A549 (cell line): Measurements from ENCODE around the gene HTRA3. TPM values are rescaled to one million over a fixed set of nuclear protein-coding genes. Genes with fewer than 3 reads are reported as not detected.

ENCODE experiments used
- ATAC-seq, 2 experiments: fragments of 200-7000 bp in 1 of 2; fragments of >200 bp in 1 of 2; cut with Nextera tagmentation in 1 of 2; cut with Tn5 transposase in 1 of 2; 3 replicates each; pipeline versions ENCODE4 v1.8.0 to v1.9.1; 2018 to 2020; ENCODE audit warnings: mild to moderate bottlenecking in 1 of 2, moderate library complexity in 1 of 2
- CTCF ChIA-PET: fragments of 300-600 bp; sonication (Branson Sonifier 250); formaldehyde crosslinking; extraction: SDS; loops from one replicate; lab custom pipeline; 2021; ENCODE audit warnings: antibody characterized with exemption, inconsistent platforms; lab: Yijun Ruan, JAX
- POLR2A ChIA-PET: fragments of 350-600 bp; formaldehyde crosslinking; extraction: SDS; loops from one replicate; lab custom pipeline; 2021; ENCODE audit warnings: antibody characterized with exemption, inconsistent platforms; lab: Yijun Ruan, JAX
- DNase-seq, 2 experiments: peaks; one replicate each; pipeline versions ENCODE4 v3.0.0 to v3.0.0-alpha.2; 2011 to 2016; ENCODE audit warnings: low read depth in 1 of 2, low spot score in 1 of 2
- FAIRE-seq: peaks from 2 replicates; lab custom pipeline; 2011; peaks lifted over from hg19 to GRCh38; lab: Jason Lieb, UNC
- H3K27ac ChIP-seq, 2 experiments: fragments of >200 bp; sonication (Bioruptor Twin); formaldehyde crosslinking; 3 replicates each; pipeline ENCODE4 v1.5.1; 2016 to 2017
- H3K4me1 ChIP-seq: fragments of >200 bp; sonication (Bioruptor Twin); formaldehyde crosslinking; 3 replicates; pipeline ENCODE4 v1.6.1; 2016
- H3K4me2 ChIP-seq: fragments of >200 bp; sonication (Bioruptor Twin); formaldehyde crosslinking; 3 replicates; pipeline ENCODE4 v1.6.1; 2016
- H3K4me3 ChIP-seq: fragments of >200 bp; sonication (Bioruptor Twin); formaldehyde crosslinking; 3 replicates; pipeline ENCODE4 v1.5.1; 2016
- H3K9me3 ChIP-seq: fragments of >200 bp; sonication (Bioruptor Twin); formaldehyde crosslinking; 3 replicates; pipeline ENCODE4 v1.6.1; 2016
- BHLHE40 ChIP-seq: IDR thresholded peaks from 2 replicates; pipeline ENCODE4 v1.6.1; 2012; ENCODE audit warnings: low read depth, low read length, inconsistent platforms
- CBX2 ChIP-seq: fragments of 200-600 bp; sonication (generic); IDR thresholded peaks from 2 replicates; pipeline ENCODE4 v1.6.1; 2016; ENCODE audit warnings: low read depth, mild to moderate bottlenecking, borderline replicate concordance
- CEBPB ChIP-seq, 2 experiments: fragments of >200 bp in 1 of 2; sonication (Bioruptor Twin) in 1 of 2; formaldehyde crosslinking in 1 of 2; IDR thresholded peaks; 2 replicates each; pipeline ENCODE4 v1.6.1; 2012 to 2016
- CHD2 ChIP-seq: fragments of 150-350 bp; IDR thresholded peaks from 2 replicates; pipeline ENCODE4 v1.6.1; 2014; ENCODE audit warnings: low read length; ENCODE audit not compliant: partially characterized antibody
- EHF ChIP-seq: fragments of 250-450 bp; sonication (Bioruptor Pico); IDR thresholded peaks from 2 replicates; pipeline ENCODE4 v1.5.0; 2020; ENCODE audit warnings: mild to moderate bottlenecking
- EHMT2 ChIP-seq: fragments of 200-600 bp; sonication (generic); IDR thresholded peaks from 2 replicates; pipeline ENCODE4 v1.6.1; 2016; ENCODE audit warnings: antibody characterized with exemption, low read depth, mild to moderate bottlenecking, moderate library complexity
- EP300 ChIP-seq, 2 experiments: fragments of >200 bp; sonication (Bioruptor Twin); formaldehyde crosslinking; IDR thresholded peaks; 2 replicates in 1 of 2; 3 replicates in 1 of 2; pipeline ENCODE4 v1.6.1; 2016 to 2017
- GATA3 ChIP-seq: IDR thresholded peaks from 2 replicates; pipeline ENCODE4 v1.6.1; 2012; ENCODE audit warnings: borderline replicate concordance
- HEYL ChIP-seq: fragments of 250-450 bp; sonication (Bioruptor Pico); IDR thresholded peaks from 2 replicates; pipeline ENCODE4 v1.8.0; 2021; ENCODE audit warnings: mild to moderate bottlenecking, moderate library complexity
- KDM1A ChIP-seq: fragments of 200-600 bp; sonication (generic); IDR thresholded peaks from 2 replicates; pipeline ENCODE4 v1.6.1; 2016; ENCODE audit warnings: low read depth, mild to moderate bottlenecking
- KDM5A ChIP-seq: fragments of 200-600 bp; sonication (generic); IDR thresholded peaks from 2 replicates; pipeline ENCODE4 v1.6.1; 2016; ENCODE audit warnings: antibody characterized with exemption, mild to moderate bottlenecking
- MAFK ChIP-seq: fragments of 450-650 bp; IDR thresholded peaks from 2 replicates; pipeline ENCODE4 v1.6.1; 2014; ENCODE audit not compliant: partially characterized antibody
- MYC ChIP-seq: IDR thresholded peaks from 2 replicates; pipeline ENCODE4 v1.6.1; 2012; ENCODE audit warnings: mild to moderate bottlenecking, inconsistent platforms, low read length, improper control_type of control experiment, borderline replicate concordance
- RCOR1 ChIP-seq: fragments of 150-350 bp; IDR thresholded peaks from 2 replicates; pipeline ENCODE4 v1.6.1; 2014; ENCODE audit warnings: antibody characterized with exemption, low read length, low read depth
- SMC3 ChIP-seq: fragments of >200 bp; sonication (Bioruptor Twin); formaldehyde crosslinking; IDR thresholded peaks from 3 replicates; pipeline ENCODE4 v1.6.1; 2018; ENCODE audit warnings: inconsistent platforms
- ZNF302 ChIP-seq: fragments of 250-450 bp; sonication (Bioruptor Pico); IDR thresholded peaks from 2 replicates; pipeline ENCODE4 v1.9.0; 2021; ENCODE audit warnings: inconsistent platforms, mild to moderate bottlenecking, moderate library complexity
- ZSCAN20 ChIP-seq: fragments of 250-450 bp; sonication (Bioruptor Pico); IDR thresholded peaks from 2 replicates; pipeline ENCODE4 v1.8.0; 2022; ENCODE audit warnings: mild to moderate bottlenecking, moderate library complexity
- WGBS: methylation state at CpG from one replicate; pipeline ENCODE4 v1.1.6; 2017; ENCODE audit errors: missing lambda C conversion rate; 5-methylcytosine and 5-hydroxymethylcytosine counted together
- polyA plus RNA-seq, 4 experiments: library from polyadenylated mRNA; depleted of rRNA in 3 of 4; stranded (reverse); fragments of >200 nt; fragmentation: RNase III in 1 of 4; extraction: RNeasy Plus Mini Kit Qiagen cat#74134 plus additional on column Dnase treatment in 1 of 4; gene quantifications; 2 replicates in 3 of 4; 3 replicates in 1 of 4; pipeline ENCODE4 v1.2.3, GENCODE V29; 2011 to 2017
- TF ChIP-seq, protein P1 (sequence below): IDR thresholded peaks from 2 replicates; pipeline ENCODE4 v1.6.1; 2012
- TF ChIP-seq, protein P2 (sequence below): fragments of 200-600 bp; sonication (generic); IDR thresholded peaks from 2 replicates; pipeline ENCODE4 v1.6.1; 2016; ENCODE audit warnings: antibody characterized with exemption, mild to moderate bottlenecking, moderate library complexity
- TF ChIP-seq, protein P3 (sequence below): fragments of >200 bp; sonication (Bioruptor Twin); formaldehyde crosslinking; IDR thresholded peaks from 3 replicates; pipeline ENCODE4 v1.5.1; 2016
- TF ChIP-seq, protein P4 (sequence below): fragments of >200 bp; sonication (Bioruptor Twin); formaldehyde crosslinking; IDR thresholded peaks from 2 replicates; pipeline ENCODE4 v1.6.1; 2016

HTRA3 gene
- polyA plus RNA-seq, 2 of the 4 experiments (the other 2 are of a cell fraction) = 4.6 to 7.4 TPM

DNA sequence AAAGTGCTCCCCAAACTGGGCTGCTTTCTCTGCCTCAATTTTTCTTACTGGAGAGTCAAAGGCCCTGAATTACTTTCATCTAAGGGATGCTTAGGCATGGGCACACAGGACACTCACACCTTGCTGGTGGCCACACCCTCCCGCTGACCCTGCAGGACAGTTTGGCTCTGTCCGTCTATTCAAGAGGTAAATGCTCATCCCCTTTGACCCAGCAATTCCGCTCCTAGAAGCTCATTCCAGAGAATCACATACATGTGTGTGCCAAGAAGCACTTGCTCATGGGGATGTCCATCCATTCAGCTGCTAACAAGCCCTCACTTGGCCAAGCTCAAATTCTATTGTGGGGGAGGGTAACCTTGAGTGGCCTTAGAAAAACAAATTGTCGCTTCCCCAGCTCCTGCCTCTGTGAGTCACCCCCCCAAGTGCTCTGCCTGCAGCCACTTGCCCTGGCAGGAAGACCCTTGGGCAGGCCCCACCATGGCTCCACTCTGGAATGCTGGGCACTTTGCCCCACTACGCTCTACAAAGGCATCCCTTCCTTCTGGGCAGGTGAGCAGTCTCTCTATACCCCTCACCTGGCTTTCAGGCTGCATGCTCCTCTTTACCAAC, 54.5 kb downstream of the HTRA3 start (continued):
- no peak for TF ChIP-seq ZSCAN20 (CRISPR knock-in tag)
- TF ChIP-seq EP300 (IDR thresholded peaks at IDR 0.05) = no peak

DNA sequence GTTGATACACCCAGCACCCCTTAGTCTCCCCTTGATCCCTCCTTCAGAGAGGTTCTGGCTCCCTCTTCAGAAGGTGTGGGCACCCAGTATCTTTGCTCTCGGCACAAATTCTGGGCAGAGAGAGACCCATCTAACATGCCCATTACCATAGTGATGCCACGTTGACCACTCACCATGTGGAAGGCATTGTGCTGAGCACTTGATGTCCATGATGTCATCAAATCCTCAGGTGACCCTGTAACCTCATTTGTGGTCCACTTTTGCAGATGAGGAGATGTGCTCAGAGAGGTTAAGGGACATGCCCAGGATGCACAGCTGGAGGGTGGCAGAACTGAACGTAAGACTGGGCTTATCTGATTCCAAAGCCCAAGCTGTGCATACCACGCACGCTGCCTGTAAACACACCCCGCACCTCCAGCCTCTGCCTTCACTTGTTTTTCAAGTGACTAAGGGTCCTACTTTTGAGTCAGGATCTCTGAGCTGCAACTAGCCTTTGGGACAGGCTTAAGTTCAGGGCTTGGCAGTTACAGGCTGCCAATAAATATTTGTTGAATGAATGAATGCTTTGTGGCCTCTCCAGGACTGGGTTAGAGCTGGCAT, 55.2 kb downstream of the HTRA3 start:
- CTCF ChIA-PET = interaction anchor here (0.9 to 1.1 kb wide), 2 partner anchors 18 to 78 kb away, joined by 3 read pairs; no protein-coding TSS in a partner anchor

More for the DNA sequence above, 55.2 kb downstream of the HTRA3 start:
- POLR2A ChIA-PET = no interaction called here
- no peaks in the 10 kb centered on the region; the same call in 2 of the 3 replicates for H3K9me3 ChIP-seq
- DNase-seq = no peak
- H3K4me1 ChIP-seq = no peaks in the 10 kb centered on the region
- no peak for FAIRE-seq
- no peak overlapping the region for H3K4me2 ChIP-seq
- 74% methylated on average over 5 of the region's 6 CpGs for WGBS
- H3K4me3 ChIP-seq = no peak overlapping the region
- no peak for ATAC-seq
- no peak overlapping the region for H3K27ac ChIP-seq
- TF ChIP-seq, protein P1, sequence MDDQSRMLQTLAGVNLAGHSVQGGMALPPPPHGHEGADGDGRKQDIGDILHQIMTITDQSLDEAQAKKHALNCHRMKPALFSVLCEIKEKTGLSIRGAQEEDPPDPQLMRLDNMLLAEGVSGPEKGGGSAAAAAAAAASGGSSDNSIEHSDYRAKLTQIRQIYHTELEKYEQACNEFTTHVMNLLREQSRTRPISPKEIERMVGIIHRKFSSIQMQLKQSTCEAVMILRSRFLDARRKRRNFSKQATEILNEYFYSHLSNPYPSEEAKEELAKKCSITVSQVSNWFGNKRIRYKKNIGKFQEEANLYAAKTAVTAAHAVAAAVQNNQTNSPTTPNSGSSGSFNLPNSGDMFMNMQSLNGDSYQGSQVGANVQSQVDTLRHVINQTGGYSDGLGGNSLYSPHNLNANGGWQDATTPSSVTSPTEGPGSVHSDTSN = no peak
- no peak for TF ChIP-seq ZNF302 (CRISPR knock-in tag)
- TF ChIP-seq CHD2 = no peak
- no peak for TF ChIP-seq MAFK
- no peak for TF ChIP-seq CBX2
- TF ChIP-seq EHF = no peak
- TF ChIP-seq, protein P2, sequence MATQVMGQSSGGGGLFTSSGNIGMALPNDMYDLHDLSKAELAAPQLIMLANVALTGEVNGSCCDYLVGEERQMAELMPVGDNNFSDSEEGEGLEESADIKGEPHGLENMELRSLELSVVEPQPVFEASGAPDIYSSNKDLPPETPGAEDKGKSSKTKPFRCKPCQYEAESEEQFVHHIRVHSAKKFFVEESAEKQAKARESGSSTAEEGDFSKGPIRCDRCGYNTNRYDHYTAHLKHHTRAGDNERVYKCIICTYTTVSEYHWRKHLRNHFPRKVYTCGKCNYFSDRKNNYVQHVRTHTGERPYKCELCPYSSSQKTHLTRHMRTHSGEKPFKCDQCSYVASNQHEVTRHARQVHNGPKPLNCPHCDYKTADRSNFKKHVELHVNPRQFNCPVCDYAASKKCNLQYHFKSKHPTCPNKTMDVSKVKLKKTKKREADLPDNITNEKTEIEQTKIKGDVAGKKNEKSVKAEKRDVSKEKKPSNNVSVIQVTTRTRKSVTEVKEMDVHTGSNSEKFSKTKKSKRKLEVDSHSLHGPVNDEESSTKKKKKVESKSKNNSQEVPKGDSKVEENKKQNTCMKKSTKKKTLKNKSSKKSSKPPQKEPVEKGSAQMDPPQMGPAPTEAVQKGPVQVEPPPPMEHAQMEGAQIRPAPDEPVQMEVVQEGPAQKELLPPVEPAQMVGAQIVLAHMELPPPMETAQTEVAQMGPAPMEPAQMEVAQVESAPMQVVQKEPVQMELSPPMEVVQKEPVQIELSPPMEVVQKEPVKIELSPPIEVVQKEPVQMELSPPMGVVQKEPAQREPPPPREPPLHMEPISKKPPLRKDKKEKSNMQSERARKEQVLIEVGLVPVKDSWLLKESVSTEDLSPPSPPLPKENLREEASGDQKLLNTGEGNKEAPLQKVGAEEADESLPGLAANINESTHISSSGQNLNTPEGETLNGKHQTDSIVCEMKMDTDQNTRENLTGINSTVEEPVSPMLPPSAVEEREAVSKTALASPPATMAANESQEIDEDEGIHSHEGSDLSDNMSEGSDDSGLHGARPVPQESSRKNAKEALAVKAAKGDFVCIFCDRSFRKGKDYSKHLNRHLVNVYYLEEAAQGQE = no peak
- TF ChIP-seq MYC = no peak
- TF ChIP-seq, protein P3, sequence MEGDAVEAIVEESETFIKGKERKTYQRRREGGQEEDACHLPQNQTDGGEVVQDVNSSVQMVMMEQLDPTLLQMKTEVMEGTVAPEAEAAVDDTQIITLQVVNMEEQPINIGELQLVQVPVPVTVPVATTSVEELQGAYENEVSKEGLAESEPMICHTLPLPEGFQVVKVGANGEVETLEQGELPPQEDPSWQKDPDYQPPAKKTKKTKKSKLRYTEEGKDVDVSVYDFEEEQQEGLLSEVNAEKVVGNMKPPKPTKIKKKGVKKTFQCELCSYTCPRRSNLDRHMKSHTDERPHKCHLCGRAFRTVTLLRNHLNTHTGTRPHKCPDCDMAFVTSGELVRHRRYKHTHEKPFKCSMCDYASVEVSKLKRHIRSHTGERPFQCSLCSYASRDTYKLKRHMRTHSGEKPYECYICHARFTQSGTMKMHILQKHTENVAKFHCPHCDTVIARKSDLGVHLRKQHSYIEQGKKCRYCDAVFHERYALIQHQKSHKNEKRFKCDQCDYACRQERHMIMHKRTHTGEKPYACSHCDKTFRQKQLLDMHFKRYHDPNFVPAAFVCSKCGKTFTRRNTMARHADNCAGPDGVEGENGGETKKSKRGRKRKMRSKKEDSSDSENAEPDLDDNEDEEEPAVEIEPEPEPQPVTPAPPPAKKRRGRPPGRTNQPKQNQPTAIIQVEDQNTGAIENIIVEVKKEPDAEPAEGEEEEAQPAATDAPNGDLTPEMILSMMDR = no peak
- no peak for TF ChIP-seq EP300 (IDR thresholded peaks at IDR 0.05)
- no peak for TF ChIP-seq KDM1A
- TF ChIP-seq BHLHE40 = no peak
- TF ChIP-seq HEYL = no peak
- no peak for TF ChIP-seq GATA3
- TF ChIP-seq SMC3 = no peak
- no peak for TF ChIP-seq CEBPB (IDR thresholded peaks at IDR 0.05)
- no peak for TF ChIP-seq KDM5A
- TF ChIP-seq, protein P4, sequence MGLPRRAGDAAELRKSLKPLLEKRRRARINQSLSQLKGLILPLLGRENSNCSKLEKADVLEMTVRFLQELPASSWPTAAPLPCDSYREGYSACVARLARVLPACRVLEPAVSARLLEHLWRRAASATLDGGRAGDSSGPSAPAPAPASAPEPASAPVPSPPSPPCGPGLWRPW = no peak
- TF ChIP-seq RCOR1 = no peak
- TF ChIP-seq EHMT2 = no peak
